Stomach (tissue), 9 donors: ENCODE data around the gene ZDHHC21. TPM values are rescaled to one million over a fixed set of nuclear protein-coding genes. Genes with fewer than 3 reads are reported as not detected.

Experiments used
- DNase-seq, 2 donors: peaks; one replicate each; pipeline versions ENCODE4 v3.0.0 to v3.0.0-alpha.2; 2013 to 2019
- H3K27ac ChIP-seq, 5 donors: fragments of 200-600 bp in 4 of 5; sonication (generic) in 4 of 5; one replicate each; pipeline ENCODE4 v1.5.1; 2013 to 2019; ENCODE audit warnings: mild to moderate bottlenecking in 1 of 5, moderate library complexity in 1 of 5
- H3K27me3 ChIP-seq, 3 donors: fragments of 200-600 bp; sonication (generic); one replicate each; pipeline ENCODE4 v1.5.1; 2017 to 2019; ENCODE audit warnings: mixed run types in 1 of 3
- H3K36me3 ChIP-seq, 4 donors: fragments of 200-600 bp; sonication (generic); 1 replicate in 3 of 4; 2 replicates in 1 of 4; pipeline ENCODE4 v1.5.1; 2016 to 2019
- H3K4me1 ChIP-seq, 4 donors: fragments of 200-600 bp; sonication (generic); one replicate each; pipeline ENCODE4 v1.5.1; 2016 to 2019
- H3K4me3 ChIP-seq, 4 donors: fragments of 200-600 bp; sonication (generic) in 3 of 4; one replicate each; pipeline ENCODE4 v1.5.1; 2016 to 2019; ENCODE audit warnings: mild to moderate bottlenecking in 1 of 4
- H3K9me3 ChIP-seq, 4 donors: fragments of 200-600 bp; sonication (generic); one replicate each; pipeline ENCODE4 v1.5.1; 2016 to 2019
- CTCF ChIP-seq, 7 experiments: fragments of 450-650 bp in 4 of 7; fragments of 200-600 bp in 3 of 7; sonication (generic) in 3 of 7; IDR thresholded peaks; one replicate each; pipeline ENCODE4 v1.5.1; 2016 to 2019; ENCODE audit warnings: antibody characterized with exemption in 7 of 7, control low read depth in 2 of 7, mild to moderate bottlenecking in 1 of 7
- EP300 ChIP-seq: sonication (generic); formaldehyde crosslinking; IDR thresholded peaks from one replicate; pipeline ENCODE4 v1.6.1; 2017; ENCODE audit warnings: antibody characterized with exemption
- POLR2A ChIP-seq, 4 donors: fragments of 450-650 bp; IDR thresholded peaks; one replicate each; pipeline ENCODE4 v1.6.1; 2016; ENCODE audit warnings: antibody characterized with exemption in 4 of 4, control low read depth in 2 of 4, mild to moderate bottlenecking in 1 of 4, moderate library complexity in 1 of 4
- POLR2AphosphoS5 ChIP-seq, 3 donors: sonication (generic); formaldehyde crosslinking; IDR thresholded peaks; one replicate each; pipeline ENCODE4 v1.6.1; 2016; ENCODE audit warnings: antibody characterized with exemption in 3 of 3
- WGBS, 5 donors: extraction: QIAGEN DNeasy Blood & Tissue Kit in 3 of 5; methylation state at CpG; one replicate each; pipeline versions ENCODE4 v1.1.5 to v1.1.7; 2013 to 2018; 5-methylcytosine and 5-hydroxymethylcytosine counted together
- intact Hi-C: fragments of 100-400 bp; cut with DNase I; formaldehyde crosslinking; loops from one replicate; pipeline ENCODE4 v1.15.1; 2023; ENCODE audit warnings: low total_unique reads
- polyA plus RNA-seq, 3 donors: library from polyadenylated mRNA; stranded (reverse); fragments of 200-250 nt; gene quantifications; one replicate each; pipeline ENCODE4 v1.2.3, GENCODE V29; 2013
- total RNA-seq, 5 donors: library from RNA; depleted of rRNA; stranded (reverse); fragments of >200 nt; gene quantifications; one replicate each; pipeline versions ENCODE4 v1.1.0 to v1.2.3, GENCODE V29; 2014 to 2016
- donor health status: healthy with polysubstance abuse.
- donor health status: Bipolar disorder and iron deficiency.
- donor health status: healthy.

ZDHHC21 gene
- total and polyA plus RNA-seq, 8 donors = 1.2 to 33.4 (median 4.7) TPM

- no peaks in the 10 kb centered on the region for H3K27me3 ChIP-seq
- 86 to 93% (median 90%) methylated on average over 5 of the region's 5 CpGs for WGBS, 5 donors
- no peaks in the 10 kb centered on the region for H3K36me3 ChIP-seq
- H3K9me3 ChIP-seq = peaks cover 0 to 34% (median 28%) of the 10 kb centered on the region in 4 donors
- intact Hi-C loops = no loop called here
- H3K4me1 ChIP-seq = no peaks in the 10 kb centered on the region
- H3K4me3 ChIP-seq = no peak overlapping the region
- TF ChIP-seq CTCF (IDR thresholded peaks at IDR 0.05) (no peak), POLR2AphosphoS5 (IDR thresholded peaks at IDR 0.05) (no peak), EP300 (no peak), POLR2A (IDR thresholded peaks at IDR 0.05) (no peak)
- no peak overlapping the region for H3K27ac ChIP-seq
- DNase-seq = no peak
These were observed 13.4 kb upstream of the ZDHHC21 start for GRCh38 chr9:14706530-14707140.

- peaks cover 0 to 34% (median 25%) of the 10 kb centered on the region in 4 donors for H3K9me3 ChIP-seq
- intact Hi-C loops = no loop called here
- H3K4me3 ChIP-seq = no peak overlapping the region
- H3K27ac ChIP-seq = no peak overlapping the region
- DNase-seq = no peak
- no peaks in the 10 kb centered on the region for H3K4me1 ChIP-seq
- peaks cover 0 to 3% (median 0%) of the 10 kb centered on the region in 3 donors for H3K27me3 ChIP-seq
- TF ChIP-seq POLR2AphosphoS5 (IDR thresholded peaks at IDR 0.05) (no peak), EP300 (no peak), POLR2A (IDR thresholded peaks at IDR 0.05) (no peak), CTCF (IDR thresholded peaks at IDR 0.05) (no peak)
- no peaks in the 10 kb centered on the region for H3K36me3 ChIP-seq
These were observed 11.8 kb upstream of the ZDHHC21 start for GRCh38 chr9:14705079-14705478.

GRCh38 chr9:14704281-14704680 lies 11.0 kb upstream of the ZDHHC21 start:
- no peak overlapping the region for H3K27ac ChIP-seq
- H3K36me3 ChIP-seq = no peaks in the 10 kb centered on the region
- H3K4me3 ChIP-seq = no peak overlapping the region
- DNase-seq = no peak
- H3K4me1 ChIP-seq = no peaks in the 10 kb centered on the region
- 87 to 97% (median 90%) methylated on average over 3 of the region's 3 CpGs for WGBS, 5 donors
- intact Hi-C loops = no loop called here
- no peak for TF ChIP-seq EP300
- H3K27me3 ChIP-seq = peaks cover 0 to 9% (median 0%) of the 10 kb centered on the region in 3 donors
- peaks cover 0 to 34% (median 24%) of the 10 kb centered on the region in 4 donors for H3K9me3 ChIP-seq

GRCh38 chr9:14702200-14702720 lies 9.0 kb upstream of the ZDHHC21 start:
- Histone ChIP-seq H3K36me3 (no peaks in the 10 kb centered on the region), H3K27me3 (peaks cover 0 to 19% (median 3%) of the 10 kb centered on the region in 3 donors), H3K9me3 (peaks cover 0 to 32% (median 24%) of the 10 kb centered on the region in 4 donors), H3K4me3 (no peak overlapping the region), H3K4me1 (no peaks in the 10 kb centered on the region), H3K27ac (no peak overlapping the region)
- WGBS, 5 donors = 35 to 66% (median 55%) methylated on average over 4 of the region's 4 CpGs
- intact Hi-C loops = no loop called here
- TF ChIP-seq POLR2AphosphoS5 (IDR thresholded peaks at IDR 0.05) (no peak), POLR2A (IDR thresholded peaks at IDR 0.05) (no peak), EP300 (no peak), CTCF (IDR thresholded peaks at IDR 0.05) (no peak)
- DNase-seq = no peak
